Adrenal gland (tissue), 12 donors: ENCODE data around the gene MYO18B. TPM values are rescaled to one million over a fixed set of nuclear protein-coding genes. Genes with fewer than 3 reads are reported as not detected.

Experiments used
- DNase-seq, 7 donors: peaks; one replicate each; pipeline ENCODE4 v3.0.0-alpha.2; 2019 to 2020
- H3K27ac ChIP-seq, 5 donors: fragments of 200-600 bp; sonication (generic) in 4 of 5; 1 replicate in 3 of 5; 2 replicates in 2 of 5; pipeline versions ENCODE4 v1.5.1 to v1.8.0; 2016 to 2020; ENCODE audit warnings: mild to moderate bottlenecking in 1 of 5
- H3K27me3 ChIP-seq: fragments of 200-600 bp; 2 replicates; pipeline ENCODE4 v1.8.0; 2021
- H3K36me3 ChIP-seq, 2 donors: fragments of 200-600 bp; replicated peaks in 1 of 2; 1 replicate in 1 of 2; 2 replicates in 1 of 2; pipeline versions ENCODE4 v1.5.1 to v1.8.0; 2018 to 2022
- H3K4me1 ChIP-seq, 2 donors: fragments of 200-600 bp; replicated peaks in 1 of 2; 1 replicate in 1 of 2; 2 replicates in 1 of 2; pipeline versions ENCODE4 v1.5.1 to v1.8.0; 2018 to 2021
- H3K4me3 ChIP-seq, 4 donors: fragments of 200-600 bp; sonication (generic) in 3 of 4; one replicate each; pipeline ENCODE4 v1.5.1; 2016 to 2018
- H3K9me3 ChIP-seq, 3 donors: fragments of 200-600 bp; sonication (generic) in 1 of 3; replicated peaks in 1 of 3; 1 replicate in 2 of 3; 2 replicates in 1 of 3; pipeline versions ENCODE4 v1.5.1 to v1.8.0; 2016 to 2021
- POLR2A ChIP-seq, 2 donors: fragments of 450-650 bp; IDR thresholded peaks; one replicate each; pipeline ENCODE4 v1.6.1; 2017; ENCODE audit warnings: antibody characterized with exemption in 2 of 2, mild to moderate bottlenecking in 2 of 2, moderate library complexity in 1 of 2
- WGBS, 4 donors: extraction: QIAGEN DNeasy Blood & Tissue Kit in 2 of 4; methylation state at CpG; one replicate each; pipeline versions ENCODE4 v1.1.5 to v1.1.7; 2013 to 2017; 5-methylcytosine and 5-hydroxymethylcytosine counted together
- intact Hi-C, 2 donors: fragments of 100-400 bp; cut with DNase I; formaldehyde crosslinking; loops; one replicate each; pipeline versions ENCODE4 v1.14.1 to v1.15.0; 2022 to 2023
- polyA plus RNA-seq, 3 donors: library from polyadenylated mRNA; stranded (reverse); fragments of 200-250 nt in 2 of 3; fragments of 350-450 nt in 1 of 3; fragmentation: Illumina TruSeq in 1 of 3; extraction: RNeasy Lipid Tissue Mini Kit (QIAGEN cat#74804) in 1 of 3; gene quantifications; one replicate each; pipeline ENCODE4 v1.2.3, GENCODE V29; 2013 to 2014
- total RNA-seq, 9 donors: library from RNA; depleted of rRNA in 4 of 9; stranded (reverse); fragments of >200 nt in 4 of 9; fragments of 120-200 nt in 1 of 9; fragmentation: NEBNext Ultra II Directional in 1 of 9; extraction: Animal tissue kit (Norgen Biotek cat#: 25700) in 1 of 9; gene quantifications; one replicate each; pipeline versions ENCODE4 v1.1.0 to v1.2.4, GENCODE V29; 2013 to 2023
- TF ChIP-seq, protein P1 (sequence below), 6 experiments: fragments of 450-650 bp in 4 of 6; fragments of 200-600 bp in 2 of 6; sonication (generic) in 1 of 6; IDR thresholded peaks; 1 replicate in 5 of 6; 2 replicates in 1 of 6; pipeline versions ENCODE4 v1.5.1 to v1.8.0; 2016 to 2021; ENCODE audit warnings: antibody characterized with exemption in 6 of 6, mild to moderate bottlenecking in 2 of 6, moderate library complexity in 1 of 6
- donor health status: healthy with polysubstance abuse.
- donor health status: Bipolar disorder and iron deficiency.
- donor health status: DM: yes; HTN: yes; CAD: no.
- donor health status: DM: no; HTN: no; CAD: no.
- donor health status: DM: no; HTN: no; CAD: no.
- donor health status: DM: yes; HTN: yes; CAD: no.

The MYO18B gene
- total and polyA plus RNA-seq, 12 donors, result 0.08 to 1.1 (median 0.18) TPM

DNA sequence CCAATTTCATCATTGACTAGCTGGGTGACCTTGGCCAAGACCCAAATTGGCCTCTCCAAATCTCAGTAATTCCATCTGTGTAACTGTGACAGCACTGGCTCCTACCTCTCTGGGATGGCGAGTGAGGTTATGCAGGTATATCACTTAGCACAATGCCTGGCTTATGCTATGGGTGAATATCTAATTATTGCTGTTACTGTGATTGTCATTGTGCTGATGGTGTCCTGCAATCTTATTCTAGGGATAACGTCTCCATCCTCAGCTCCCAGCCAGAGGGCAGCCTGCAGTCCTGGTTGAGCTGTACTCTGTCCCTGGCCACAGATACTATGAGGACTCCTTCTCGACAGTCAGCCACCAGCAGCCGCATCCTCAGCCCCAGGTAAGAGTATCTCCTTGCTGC, 262.5 kb downstream of the MYO18B start:
- no peak overlapping the region for H3K4me3 ChIP-seq
- DNase-seq, result no peak
- H3K9me3 ChIP-seq, result no peaks in the 10 kb centered on the region
- TF ChIP-seq POLR2A (IDR thresholded peaks at IDR 0.05), result no peak
- TF ChIP-seq, protein P1, sequence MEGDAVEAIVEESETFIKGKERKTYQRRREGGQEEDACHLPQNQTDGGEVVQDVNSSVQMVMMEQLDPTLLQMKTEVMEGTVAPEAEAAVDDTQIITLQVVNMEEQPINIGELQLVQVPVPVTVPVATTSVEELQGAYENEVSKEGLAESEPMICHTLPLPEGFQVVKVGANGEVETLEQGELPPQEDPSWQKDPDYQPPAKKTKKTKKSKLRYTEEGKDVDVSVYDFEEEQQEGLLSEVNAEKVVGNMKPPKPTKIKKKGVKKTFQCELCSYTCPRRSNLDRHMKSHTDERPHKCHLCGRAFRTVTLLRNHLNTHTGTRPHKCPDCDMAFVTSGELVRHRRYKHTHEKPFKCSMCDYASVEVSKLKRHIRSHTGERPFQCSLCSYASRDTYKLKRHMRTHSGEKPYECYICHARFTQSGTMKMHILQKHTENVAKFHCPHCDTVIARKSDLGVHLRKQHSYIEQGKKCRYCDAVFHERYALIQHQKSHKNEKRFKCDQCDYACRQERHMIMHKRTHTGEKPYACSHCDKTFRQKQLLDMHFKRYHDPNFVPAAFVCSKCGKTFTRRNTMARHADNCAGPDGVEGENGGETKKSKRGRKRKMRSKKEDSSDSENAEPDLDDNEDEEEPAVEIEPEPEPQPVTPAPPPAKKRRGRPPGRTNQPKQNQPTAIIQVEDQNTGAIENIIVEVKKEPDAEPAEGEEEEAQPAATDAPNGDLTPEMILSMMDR (IDR thresholded peaks at IDR 0.05), result no peak
- H3K27me3 ChIP-seq, result peaks cover 3% of the 10 kb centered on the region
- H3K27ac ChIP-seq, result no peak overlapping the region
- H3K4me1 ChIP-seq, result no peaks in the 10 kb centered on the region
- intact Hi-C loops, result no loop called here
- 86 to 96% (median 94%) methylated on average over 4 of the region's 4 CpGs for WGBS, 4 donors
- H3K36me3 ChIP-seq, result no peaks in the 10 kb centered on the region

- intact Hi-C loops, result no loop called here
- no peak overlapping the region for H3K27ac ChIP-seq
- 33 to 48% (median 41%) methylated on average over 7 of the region's 7 CpGs for WGBS, 4 donors
These were observed 266.6 kb downstream of the MYO18B start for GRCh38 chr22:26008587-26008986.

DNA sequence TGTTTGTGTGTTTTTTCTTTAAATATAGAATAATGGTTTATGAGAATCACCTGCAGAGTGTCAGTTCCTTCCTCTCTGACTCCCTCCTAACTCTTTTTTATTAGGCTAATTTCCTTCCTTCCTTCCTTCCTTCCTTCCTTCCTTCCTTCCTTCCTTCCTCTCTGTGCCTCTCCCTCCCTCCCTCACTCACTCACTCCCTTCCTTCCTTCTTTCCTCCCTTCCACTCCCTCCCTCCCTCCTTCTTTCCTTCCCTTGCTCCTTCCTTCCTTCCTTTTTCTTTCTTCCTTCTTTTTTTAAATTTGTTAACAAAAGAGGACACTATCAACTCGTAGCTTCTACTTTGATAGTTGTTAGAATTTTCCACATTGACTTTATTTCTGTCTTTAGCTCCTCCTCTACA, 274.9 kb downstream of the MYO18B start:
- Histone ChIP-seq H3K9me3 (no peaks in the 10 kb centered on the region), H3K4me1 (no peaks in the 10 kb centered on the region), H3K36me3 (no peaks in the 10 kb centered on the region), H3K4me3 (no peak overlapping the region), H3K27ac (no peak overlapping the region), H3K27me3 (no peaks in the 10 kb centered on the region)
- TF ChIP-seq, protein P1 (IDR thresholded peaks at IDR 0.05), result no peak
- TF ChIP-seq POLR2A (IDR thresholded peaks at IDR 0.05), result no peak
- DNase-seq, result no peak
- WGBS, 4 donors, result 37 to 63% (median 46%) methylated on average over 1 of the region's 1 CpG
- intact Hi-C loops, result no loop called here

More at GRCh38 chr22:26008587-26008986, 266.6 kb downstream of the MYO18B start:
- H3K9me3 ChIP-seq, result no peaks in the 10 kb centered on the region
- TF ChIP-seq POLR2A (IDR thresholded peaks at IDR 0.05), result no peak
- TF ChIP-seq, protein P1 (IDR thresholded peaks at IDR 0.05), result no peak
- H3K4me3 ChIP-seq, result no peak overlapping the region
- H3K27me3 ChIP-seq, result no peaks in the 10 kb centered on the region
- H3K36me3 ChIP-seq, result no peaks in the 10 kb centered on the region
- H3K4me1 ChIP-seq, result no peaks in the 10 kb centered on the region
- no peak for DNase-seq

DNA sequence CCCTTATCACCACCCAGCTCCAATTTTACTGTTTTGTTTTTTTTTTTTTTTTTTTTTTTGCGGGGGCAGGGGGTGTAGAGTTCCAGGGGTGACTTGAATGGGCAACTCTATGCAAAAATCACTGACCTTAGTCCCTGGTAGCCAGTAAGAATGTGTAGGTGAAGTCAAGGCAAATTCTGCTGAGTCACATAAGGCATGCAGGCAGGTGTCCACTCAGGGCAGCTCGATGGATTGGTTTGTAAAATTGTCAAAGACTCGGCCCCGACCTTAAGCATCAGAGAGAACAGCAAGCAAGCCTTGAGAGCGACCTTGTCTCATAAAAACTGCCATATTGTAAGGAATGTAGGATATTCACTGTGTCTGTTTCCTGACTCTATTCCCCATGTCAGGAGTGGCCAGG, 275.9 kb downstream of the MYO18B start:
- no peak for DNase-seq
- intact Hi-C loops, result no loop called here
- TF ChIP-seq POLR2A (IDR thresholded peaks at IDR 0.05), result no peak
- no peaks in the 10 kb centered on the region for H3K4me1 ChIP-seq
- no peaks in the 10 kb centered on the region for H3K27me3 ChIP-seq
- 30 to 38% (median 35%) methylated on average over 5 of the region's 5 CpGs for WGBS, 4 donors
- no peaks in the 10 kb centered on the region for H3K36me3 ChIP-seq
- H3K9me3 ChIP-seq, result no peaks in the 10 kb centered on the region
- H3K4me3 ChIP-seq, result no peak overlapping the region
- H3K27ac ChIP-seq, result no peak overlapping the region

DNA sequence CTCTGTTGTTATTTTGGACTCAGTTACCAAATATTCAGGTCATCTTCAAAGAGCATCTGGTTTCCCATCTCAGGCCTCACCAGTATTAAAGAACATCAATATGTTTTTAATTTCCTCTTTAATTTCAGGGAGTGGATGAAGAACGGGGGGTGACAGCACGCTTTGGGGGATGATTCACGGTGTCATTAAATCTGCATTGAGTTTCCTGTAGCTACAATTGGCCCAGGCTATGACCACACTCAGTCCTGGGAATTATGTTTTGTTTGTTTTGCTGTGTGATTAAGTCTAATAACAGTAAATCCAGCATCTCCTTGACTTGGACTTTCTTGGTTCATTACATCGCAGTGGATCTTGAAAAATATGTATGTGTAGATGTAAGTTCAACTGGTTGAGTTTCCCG, 277.6 kb downstream of the MYO18B start:
- Histone ChIP-seq H3K9me3 (no peaks in the 10 kb centered on the region), H3K4me1 (no peaks in the 10 kb centered on the region), H3K27ac (no peak overlapping the region), H3K36me3 (no peaks in the 10 kb centered on the region), H3K27me3 (no peaks in the 10 kb centered on the region), H3K4me3 (no peak overlapping the region)
- 62 to 72% (median 66%) methylated on average over 5 of the region's 5 CpGs for WGBS, 4 donors
- intact Hi-C loops, result no loop called here
- no peak for DNase-seq
- no peak for TF ChIP-seq POLR2A (IDR thresholded peaks at IDR 0.05)
- TF ChIP-seq, protein P1 (IDR thresholded peaks at IDR 0.05), result no peak
